Muscle of back (tissue), 11 donors: ENCODE results near the gene ZFYVE27. TPM values are rescaled to one million over a fixed set of nuclear protein-coding genes. Genes with fewer than 3 reads are reported as not detected.

ENCODE experiments used
- DNase-seq, 3 donors: peaks; one replicate each; pipeline versions ENCODE4 v3.0.0 to v3.0.0-alpha.2; 2013
- polyA plus RNA-seq, 10 donors: library from polyadenylated mRNA; unstranded; fragments of 120-200 nt; gene quantifications; one replicate each; pipeline ENCODE4 v1.2.1, GENCODE V29; 2013; ENCODE audit not compliant: insufficient read length in 10 of 10

Gene ZFYVE27
- polyA plus RNA-seq, 10 donors = 8.6 to 19.1 (median 11.2) TPM

DNA sequence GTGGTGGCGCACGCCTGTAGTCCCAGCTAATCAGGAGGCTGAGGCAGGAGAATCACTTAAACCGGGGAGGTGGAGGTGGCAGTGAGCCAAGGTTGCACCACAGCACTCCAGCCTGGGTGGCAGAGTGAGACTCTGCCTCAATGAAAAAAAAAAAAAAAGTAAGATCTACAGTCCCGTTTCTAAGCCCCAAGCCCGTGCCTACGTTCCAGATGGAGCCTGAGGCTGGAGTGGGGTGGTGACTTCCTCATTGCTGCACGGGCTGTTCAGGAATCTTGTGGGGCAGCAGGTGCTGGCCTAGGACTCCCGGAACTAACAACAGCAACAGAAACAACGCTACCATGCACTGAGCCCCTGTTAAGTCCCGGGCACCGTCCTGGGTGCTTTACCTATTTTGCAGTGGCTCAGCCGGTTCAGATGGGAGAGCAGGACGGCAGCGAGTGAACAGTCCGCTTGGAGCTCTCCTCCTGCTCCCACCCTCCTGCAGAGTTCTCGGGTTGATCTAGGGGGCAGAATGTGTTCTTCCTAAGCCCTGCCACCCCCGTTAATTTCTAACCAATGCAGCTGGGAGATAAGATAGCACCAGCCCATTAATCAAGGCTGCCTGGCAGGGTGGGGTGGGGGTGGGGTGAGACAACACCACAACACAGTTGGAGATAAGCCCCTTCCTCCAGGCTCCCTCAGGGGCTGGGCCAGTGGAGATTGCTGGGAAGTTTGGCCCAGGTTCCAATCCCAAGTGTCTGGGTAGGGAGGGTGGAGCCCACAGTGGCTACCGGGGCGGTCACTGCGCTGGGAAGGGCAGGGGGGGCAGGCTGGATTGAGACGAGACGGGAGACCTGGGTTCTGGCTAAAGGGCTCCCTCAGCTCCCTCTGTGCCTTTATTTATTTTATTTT is 51.9 kb downstream of the ZFYVE27 start:
- DNase-seq = no peak

DNA sequence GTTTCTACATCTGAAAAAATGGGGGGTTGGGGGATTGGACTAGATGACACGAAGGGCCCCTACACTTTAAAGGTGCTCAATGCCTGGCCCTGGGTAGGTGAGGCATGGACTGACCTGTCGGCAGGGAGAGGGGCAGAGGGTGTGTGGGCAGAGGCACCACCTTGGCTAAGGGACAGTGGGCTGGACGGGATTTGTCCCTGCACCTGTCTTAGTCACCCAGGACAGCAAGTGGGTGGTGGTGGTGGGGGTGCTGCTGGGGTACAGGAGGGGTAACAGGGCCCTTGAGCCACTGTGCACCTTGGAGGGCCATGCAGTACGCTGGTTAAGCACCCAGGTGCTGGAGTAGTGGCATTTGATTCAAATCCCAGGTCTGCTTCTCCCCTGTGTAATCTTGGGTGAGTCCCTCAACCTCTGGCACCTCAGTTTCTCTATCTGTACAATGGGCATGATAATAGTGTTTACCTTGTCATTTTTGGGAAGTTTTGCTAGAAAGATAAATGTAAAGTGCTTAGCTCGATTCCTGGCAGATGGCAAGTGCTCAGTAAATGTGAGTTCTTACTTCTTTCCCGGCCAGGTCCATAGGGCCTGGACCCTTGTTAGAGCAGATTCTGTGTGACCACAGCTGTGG is 53.0 kb downstream of the ZFYVE27 start:
- DNase-seq = no peak

DNA sequence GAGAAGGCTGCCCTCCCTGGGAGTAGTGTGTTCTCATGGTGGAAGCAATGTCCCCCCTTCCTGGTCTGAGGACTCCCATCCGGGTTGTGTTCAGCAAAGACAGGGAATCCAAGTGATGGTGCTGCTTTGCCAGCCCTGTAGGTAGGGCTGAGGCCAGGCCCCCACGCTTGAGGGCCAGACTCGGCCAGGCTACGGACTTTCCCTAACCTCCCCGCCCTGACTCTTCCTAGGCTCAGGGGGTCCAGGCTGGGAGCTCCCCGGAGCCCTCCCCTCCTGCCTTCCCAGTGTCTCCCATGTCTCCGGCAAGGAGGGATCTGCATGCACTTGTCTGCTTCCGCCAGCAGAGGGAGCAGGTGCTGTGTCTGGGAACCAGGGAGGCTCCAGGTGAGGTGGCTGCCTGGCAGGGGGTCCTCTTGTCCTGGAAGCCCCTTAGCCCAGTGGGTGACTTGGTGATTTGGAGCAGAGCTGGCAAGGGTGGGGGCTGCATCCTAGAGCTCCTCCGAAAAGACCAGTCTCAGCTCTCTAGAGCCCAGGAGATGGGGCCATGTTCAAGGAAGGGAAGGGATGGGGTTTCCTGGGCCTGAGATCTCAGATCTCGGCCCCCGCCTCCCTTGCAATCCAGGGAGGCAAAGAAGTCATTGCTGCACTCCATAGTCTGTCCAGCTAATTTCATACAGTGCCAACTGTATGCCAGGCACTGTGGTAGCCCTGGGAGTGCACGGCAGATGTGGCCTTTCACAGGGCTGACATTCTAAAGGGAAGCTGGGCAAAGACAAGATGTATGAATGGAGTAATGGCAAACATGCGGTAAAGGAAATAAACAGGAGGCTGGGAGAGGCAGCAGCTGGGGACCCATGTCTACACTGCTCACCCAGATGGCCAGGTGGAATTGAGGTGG is 55.1 kb downstream of the ZFYVE27 start:
- DNase-seq = peak; percentile 19 to 64 (median 46)

DNA sequence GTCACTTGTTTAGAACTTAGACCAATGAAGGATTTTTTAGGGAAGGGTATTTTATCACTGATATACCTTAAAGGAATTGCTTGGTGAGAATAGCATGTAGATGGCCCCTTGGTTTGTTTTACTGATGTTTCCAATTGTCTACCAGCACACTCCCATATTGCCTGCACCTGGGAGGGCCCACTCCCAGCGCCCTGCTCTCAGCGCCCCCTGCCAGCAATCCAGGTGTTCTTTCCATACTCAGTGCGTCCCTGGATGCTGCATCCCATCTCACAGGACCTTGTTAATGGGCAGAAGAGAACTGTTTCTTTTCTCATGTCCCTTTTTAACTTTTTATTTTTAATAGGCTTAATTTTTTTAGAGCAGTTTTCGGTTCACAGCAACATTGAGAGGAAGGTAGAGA is 59.0 kb downstream of the ZFYVE27 start:
- DNase-seq = no peak

DNA sequence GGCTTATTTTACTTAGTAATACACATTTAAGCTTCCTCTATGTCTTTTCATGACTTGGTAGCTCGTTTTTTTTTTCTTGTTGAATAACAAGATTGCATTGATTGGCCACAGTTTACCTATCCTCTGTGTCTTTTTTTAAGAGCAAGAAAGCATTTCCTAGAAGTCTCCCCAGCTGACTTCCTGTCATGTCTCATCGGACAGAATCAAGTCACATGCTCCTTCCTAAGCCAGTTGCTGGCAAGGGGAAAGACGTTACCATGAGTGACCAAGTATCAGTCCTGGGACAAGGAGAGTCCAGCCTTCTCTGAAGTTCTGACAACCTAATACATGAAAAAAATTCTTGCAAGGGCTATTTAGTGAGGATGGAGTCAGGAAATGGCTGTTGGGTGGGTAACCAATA is 59.7 kb downstream of the ZFYVE27 start:
- no peak for DNase-seq

DNA sequence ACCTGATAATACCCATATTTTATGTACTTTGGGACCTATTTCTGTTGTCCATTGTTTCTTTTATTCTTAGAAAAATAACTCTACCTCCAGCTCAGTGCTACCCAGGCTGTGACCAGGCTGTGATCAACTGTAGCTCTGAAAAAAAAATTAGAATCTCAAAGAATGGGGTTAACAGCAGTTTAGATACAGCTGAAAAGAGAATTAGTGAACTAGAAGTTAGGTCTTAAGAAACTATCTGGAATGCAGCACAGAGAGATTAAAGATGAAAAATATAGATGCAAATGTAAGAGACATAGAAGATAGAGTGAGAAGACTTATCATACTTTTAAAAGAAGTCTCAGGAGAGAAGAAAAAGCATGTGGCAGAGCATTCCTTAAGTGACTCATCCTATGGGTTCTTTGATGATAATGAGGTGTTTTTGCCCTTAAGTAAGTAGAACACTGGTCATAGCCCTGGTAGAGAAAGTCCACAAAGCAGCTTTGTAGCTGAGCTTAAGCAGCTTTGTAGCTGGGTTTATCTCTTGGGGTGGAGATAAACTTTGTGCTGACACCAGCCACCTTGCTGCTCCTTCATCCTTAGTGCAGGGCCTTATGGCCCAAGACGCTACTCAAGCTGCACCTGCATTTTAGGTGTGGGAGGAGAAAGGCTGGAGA is 62.2 kb downstream of the ZFYVE27 start:
- no peak for DNase-seq

DNA sequence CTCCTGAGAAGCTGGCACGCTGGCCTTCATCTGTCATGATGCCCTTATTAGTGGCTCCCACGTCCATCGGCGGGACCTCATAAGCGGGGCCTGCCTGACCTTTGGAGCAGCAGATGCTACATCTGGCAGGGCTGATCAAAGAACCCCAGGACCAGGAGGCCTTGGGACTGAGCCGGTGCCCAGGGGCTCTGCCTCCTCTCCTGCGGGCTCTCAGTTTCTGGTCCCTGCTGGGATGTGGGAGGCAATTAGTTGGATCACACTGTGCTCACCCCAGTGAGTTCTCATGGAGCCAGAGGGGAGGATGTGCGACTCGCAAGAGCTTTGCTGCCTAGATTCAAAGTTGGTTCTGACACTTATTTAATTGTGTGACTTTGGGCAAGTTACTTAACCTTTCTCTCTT is 63.5 kb downstream of the ZFYVE27 start:
- DNase-seq = no peak

DNA sequence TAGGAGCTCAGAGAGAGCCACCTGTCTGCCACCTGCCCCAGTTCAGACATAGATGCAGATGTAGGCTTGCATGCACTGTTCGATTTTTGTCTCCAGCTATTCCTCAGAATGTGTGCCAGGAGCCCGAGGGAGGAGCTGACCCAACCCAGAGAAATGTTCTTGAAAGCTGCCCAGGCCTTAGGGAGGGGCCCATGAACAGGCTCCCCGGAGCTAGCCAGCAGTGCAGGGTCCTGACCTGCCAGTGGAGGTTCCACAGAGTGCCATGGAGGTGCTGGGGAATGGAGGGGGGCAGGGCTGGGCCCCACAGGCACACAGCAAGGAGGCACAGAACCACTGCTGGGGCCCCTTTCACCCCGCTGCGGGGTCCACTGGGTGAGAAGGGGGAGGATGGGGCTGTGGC is 64.5 kb downstream of the ZFYVE27 start:
- DNase-seq = no peak

DNA sequence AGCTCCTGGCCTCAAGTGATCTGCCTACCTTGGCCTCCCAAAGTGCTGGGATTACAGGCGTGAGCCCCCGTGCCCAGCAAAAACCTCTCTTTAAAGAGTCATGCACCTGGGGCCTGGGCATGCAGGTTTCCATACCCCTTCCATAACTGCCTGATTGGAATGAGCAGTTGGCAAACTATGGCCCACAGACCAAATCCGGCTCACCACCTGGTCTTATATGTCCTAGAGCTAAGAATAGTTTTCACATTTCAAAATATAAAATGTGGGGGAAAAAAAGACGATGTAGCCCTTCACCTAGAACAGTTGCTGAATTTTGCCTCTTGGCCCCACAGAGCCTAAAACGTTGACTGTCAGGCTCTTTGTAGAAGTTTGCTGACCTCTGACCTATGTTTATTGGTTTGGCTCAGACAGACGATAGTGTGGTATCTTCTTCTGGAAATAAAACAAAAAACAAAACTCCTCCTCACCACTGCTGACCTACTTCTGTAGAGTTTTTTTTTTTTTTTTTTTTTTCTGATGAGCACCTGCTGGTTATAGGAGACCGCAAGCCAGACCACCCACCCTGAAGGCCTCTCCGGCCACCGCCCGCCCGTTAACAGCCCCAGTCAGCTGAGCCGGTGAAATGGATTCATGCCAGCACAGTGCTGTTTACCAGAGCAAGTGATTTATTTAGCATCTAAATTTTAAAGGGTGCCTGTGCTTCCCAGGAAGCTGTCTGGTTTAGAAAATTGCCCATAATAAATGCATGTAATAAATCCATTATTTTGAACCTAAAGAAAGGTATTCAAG is 68.4 kb downstream of the ZFYVE27 start:
- DNase-seq = peak in 1 of 3 donors; percentile 21

DNA sequence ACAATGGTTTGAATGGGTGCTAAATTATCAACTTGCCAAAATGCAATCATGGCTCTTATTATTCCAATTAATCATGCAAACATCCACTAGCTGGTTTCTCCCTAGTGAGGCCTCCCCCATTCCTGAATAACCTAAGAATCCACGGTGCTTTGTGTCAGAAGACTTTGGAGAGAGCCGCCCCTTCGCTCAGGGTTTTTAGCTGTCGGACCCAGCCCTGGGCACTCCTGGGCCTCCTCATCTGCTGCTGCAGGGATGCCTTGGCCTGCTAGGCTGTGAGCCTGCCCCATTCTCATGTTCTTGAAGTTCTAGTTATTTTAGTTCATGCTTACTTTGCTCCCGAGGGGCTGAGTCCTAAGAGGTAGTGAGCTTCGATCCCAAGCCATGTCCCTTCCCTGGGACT is 69.0 kb downstream of the ZFYVE27 start:
- no peak for DNase-seq

DNA sequence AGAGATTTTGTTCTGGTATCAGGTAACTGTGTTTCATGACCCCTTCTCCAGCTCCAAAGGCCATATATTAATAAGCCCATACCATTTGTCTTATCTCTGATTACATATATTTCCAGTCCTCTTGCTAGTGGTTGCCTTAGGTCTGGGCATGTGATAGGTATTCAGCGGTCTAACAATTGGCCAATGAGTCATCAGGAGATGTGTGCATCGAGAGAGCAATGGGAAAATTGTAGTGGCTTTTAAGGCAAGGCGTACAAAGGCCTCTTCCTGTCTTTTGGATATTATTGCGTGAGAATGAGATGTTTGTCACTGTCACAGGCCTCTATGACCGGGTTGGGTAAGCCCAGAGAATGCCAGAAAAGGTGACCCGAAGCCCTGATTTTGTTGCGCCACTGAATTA is 73.5 kb downstream of the ZFYVE27 start:
- DNase-seq = no peak

Other genes starting within 250 kb of the ZFYVE27 start
- gene MMS19, start 238.7 kb upstream of the ZFYVE27 start, polyA plus RNA-seq = 10 to 100 TPM; 51.9 to 84.9 (median 58.4) TPM
- gene UBTD1, start 238.2 kb upstream of the ZFYVE27 start, polyA plus RNA-seq = 10 to 100 TPM; 11.3 to 17.3 (median 14.0) TPM
- 10 to 100 TPM in 9 of 10 donors, 1 to 10 TPM in 1; 8.5 to 60.8 (median 27.0) TPM for gene ANKRD2, start 164.3 kb upstream of the ZFYVE27 start, polyA plus RNA-seq
- 1 to 10 TPM in 3 of 10 donors, under 1 TPM in 7; 0.34 to 1.6 (median 0.80) TPM for gene HOGA1, start 152.7 kb upstream of the ZFYVE27 start, polyA plus RNA-seq
- gene C10orf62, start 147.4 kb upstream of the ZFYVE27 start, polyA plus RNA-seq = under 1 TPM in 1 of 10 donors, not detected in 9; 0.17 TPM
- 1 to 10 TPM; 3.7 to 7.6 (median 5.1) TPM for gene MORN4, start 103.6 kb upstream of the ZFYVE27 start, polyA plus RNA-seq
- gene PI4K2A, start 96.5 kb upstream of the ZFYVE27 start, polyA plus RNA-seq = 10 to 100 TPM in 2 of 10 donors, 1 to 10 TPM in 8; 8.8 to 12.2 (median 9.3) TPM
- gene AVPI1, start 49.9 kb upstream of the ZFYVE27 start, polyA plus RNA-seq = 1 to 10 TPM; 3.5 to 6.1 (median 4.7) TPM
- 10 to 100 TPM; 35.2 to 86.5 (median 57.1) TPM for gene MARVELD1, start 23.4 kb upstream of the ZFYVE27 start, polyA plus RNA-seq
- 1 to 10 TPM; 1.2 to 2.2 (median 1.4) TPM for gene SFRP5, start 34.9 kb downstream of the ZFYVE27 start, polyA plus RNA-seq
- gene GOLGA7B, start 112.7 kb downstream of the ZFYVE27 start, polyA plus RNA-seq = under 1 TPM; 0.08 to 0.50 (median 0.16) TPM